Right lobe of liver (tissue), 4 donors: Measurements from ENCODE around the gene HS3ST3B1.

ENCODE experiments used
- CTCF ChIP-seq, 4 donors: fragments of 200-600 bp in 3 of 4; fragments of 450-650 bp in 1 of 4; IDR thresholded peaks; one replicate each; pipeline versions ENCODE4 v1.5.1 to v1.8.0; 2016 to 2022; ENCODE audit warnings: antibody characterized with exemption in 4 of 4, mild to moderate bottlenecking in 2 of 4
- POLR2A ChIP-seq: fragments of 450-650 bp; IDR thresholded peaks from one replicate; pipeline ENCODE4 v1.6.1; 2017; ENCODE audit warnings: antibody characterized with exemption, mild to moderate bottlenecking
- donor health status: DM: no; HTN: no; CAD: no.
- donor health status: DM: no; HTN: no; CAD: no.
- donor health status: DM: no; HTN: yes; CAD: no.

GRCh38 chr17:14296166-14296910 is 4.5 kb upstream of the HS3ST3B1 start:
- TF ChIP-seq CTCF (IDR thresholded peaks at IDR 0.05) (no peak), POLR2A (no peak)
